ENCODE data around the gene CGB2. TPM values are rescaled to one million over a fixed set of nuclear protein-coding genes. Genes with fewer than 3 reads are reported as not detected.
"Not testable (repeated sequence)": the region's sequence is repeated elsewhere in the genome, so short reads cannot be mapped to it uniquely, and the experiment has no call there.

CGB2 gene
- not detected in 2 replicates for total RNA-seq (2014; rRNA removed; shearing (Covaris generic))

GRCh38 chr19:49031642-49032301, at the start of gene CGB2:
TSS of gene CGB2 (plus strand) at chr19:49031890. CDS start at chr19:49032096, 206 bp downstream.
- DNase-seq (ENCODE audit: low spot score), result not testable (repeated sequence)

- no peak for DNase-seq (ENCODE audit: low spot score)
Measured at GRCh38 chr19:48982280-48982679, 49.4 kb upstream of the CGB2 start.

GRCh38 chr19:48985711-48986110, 46.0 kb upstream of the CGB2 start:
- no peak for DNase-seq (ENCODE audit: low spot score)

DNA sequence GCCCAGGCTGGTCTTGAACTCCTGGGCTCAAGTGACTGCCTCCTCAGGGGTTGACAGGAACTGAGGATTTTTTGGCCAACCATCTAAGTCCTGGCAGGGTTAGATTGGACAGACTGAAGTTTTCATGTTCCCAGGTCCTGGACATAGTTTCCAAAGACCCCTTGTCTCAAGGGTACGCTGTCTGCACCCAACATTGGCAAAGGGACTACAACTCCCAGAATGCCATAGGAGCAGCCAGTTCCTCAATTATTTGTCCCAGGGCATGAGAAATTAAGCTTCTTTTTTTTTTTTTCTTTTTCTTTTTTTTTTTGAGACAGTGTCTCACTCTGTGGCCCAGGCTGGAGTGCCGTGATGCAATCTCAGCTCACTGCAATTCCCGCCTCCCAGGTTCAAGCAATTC, 45.5 kb upstream of the CGB2 start:
- no peak for DNase-seq (ENCODE audit: low spot score)

DNA sequence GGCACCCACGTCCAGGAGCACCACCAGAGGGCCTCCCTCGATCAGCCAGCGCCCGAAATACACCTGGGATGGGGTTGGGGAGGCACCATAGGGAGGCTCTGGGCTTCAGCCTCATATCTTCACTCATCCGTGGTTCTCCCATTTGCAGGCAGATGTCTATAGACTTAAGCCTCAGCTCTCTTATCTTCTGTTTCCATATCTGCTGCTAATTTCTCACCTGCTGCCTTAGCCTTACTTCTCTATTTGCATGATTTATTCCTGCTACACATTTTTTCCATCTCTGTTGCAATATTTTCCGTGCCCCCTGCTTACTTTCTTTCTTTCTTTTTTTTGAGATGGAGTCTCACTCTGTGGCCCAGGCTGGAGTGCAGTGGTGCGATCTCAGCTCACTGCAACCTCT, 44.4 kb upstream of the CGB2 start:
- DNase-seq (ENCODE audit: low spot score), result no peak

DNA sequence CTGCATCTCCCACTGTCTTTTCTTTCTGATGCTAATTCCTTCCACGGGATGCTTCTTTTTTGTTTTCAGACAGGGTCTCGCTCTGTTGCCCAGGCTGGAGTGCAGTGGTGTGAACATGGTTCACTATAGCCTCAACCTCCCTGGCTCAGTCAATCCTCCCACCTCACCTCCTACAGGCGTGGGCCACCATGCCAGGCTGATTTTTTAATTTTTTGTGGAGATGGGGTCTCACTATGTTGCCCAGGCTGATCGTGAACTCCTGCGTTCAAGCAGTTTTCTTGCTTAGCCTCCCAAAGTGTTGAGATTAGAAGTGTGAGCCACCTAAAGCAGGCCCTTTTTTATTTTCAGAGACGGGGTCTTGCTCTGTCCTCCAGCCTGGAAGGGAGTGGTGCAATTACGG, 43.4 kb upstream of the CGB2 start:
- no peak for DNase-seq (ENCODE audit: low spot score)

DNA sequence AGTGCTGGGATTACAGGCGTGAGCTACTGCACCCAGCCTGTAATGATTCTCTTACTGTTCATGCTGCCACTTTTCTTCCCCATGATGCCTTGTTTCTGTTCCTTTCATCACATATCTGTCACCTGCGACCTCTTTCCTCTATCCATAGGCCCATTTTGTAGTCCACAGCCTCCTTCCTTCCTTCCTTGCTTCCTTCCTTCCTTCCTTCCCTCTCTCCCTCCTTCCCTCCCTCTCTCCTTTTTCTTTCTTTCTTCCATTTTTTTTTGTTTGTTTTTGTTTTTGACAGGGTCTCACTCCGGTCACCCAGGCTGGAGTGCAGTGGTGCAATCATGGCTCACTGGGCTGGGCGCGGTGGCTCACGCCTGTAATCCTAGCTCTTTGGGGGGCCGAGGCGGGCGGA, 42.8 kb upstream of the CGB2 start:
- no peak for DNase-seq (ENCODE audit: low spot score)

DNA sequence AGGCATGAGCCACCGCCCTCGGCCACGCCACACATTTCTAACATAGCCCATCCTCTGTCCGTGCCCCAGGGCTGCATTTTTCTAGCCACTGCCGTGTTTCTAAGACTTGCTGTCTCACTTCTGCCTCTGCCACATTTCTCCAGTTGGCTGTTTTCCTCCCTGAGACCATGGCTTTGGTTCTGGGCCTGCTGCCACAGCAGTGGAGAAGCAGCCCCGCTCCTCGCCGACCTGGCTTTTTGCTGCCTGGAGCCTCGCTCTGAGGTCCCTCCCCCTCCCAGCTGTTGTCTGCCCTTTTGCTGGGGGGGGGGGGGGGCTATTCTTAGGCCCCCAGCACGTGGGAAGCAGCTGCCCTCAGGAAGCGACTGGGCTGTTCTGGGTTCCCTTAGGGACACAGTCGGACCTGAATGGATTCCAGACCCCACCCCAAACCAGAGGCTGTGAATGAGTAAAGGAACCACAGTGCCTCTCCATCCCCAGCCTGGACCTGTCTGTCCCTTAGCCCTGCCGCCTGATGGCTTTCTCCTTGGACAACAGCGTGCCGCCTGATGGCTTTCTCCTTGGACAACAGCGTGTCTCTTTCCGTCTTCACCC, 41.9 kb upstream of the CGB2 start:
- DNase-seq (ENCODE audit: low spot score), result no peak

GRCh38 chr19:48990400-48990799, 41.3 kb upstream of the CGB2 start:
- no peak for DNase-seq (ENCODE audit: low spot score)

DNA sequence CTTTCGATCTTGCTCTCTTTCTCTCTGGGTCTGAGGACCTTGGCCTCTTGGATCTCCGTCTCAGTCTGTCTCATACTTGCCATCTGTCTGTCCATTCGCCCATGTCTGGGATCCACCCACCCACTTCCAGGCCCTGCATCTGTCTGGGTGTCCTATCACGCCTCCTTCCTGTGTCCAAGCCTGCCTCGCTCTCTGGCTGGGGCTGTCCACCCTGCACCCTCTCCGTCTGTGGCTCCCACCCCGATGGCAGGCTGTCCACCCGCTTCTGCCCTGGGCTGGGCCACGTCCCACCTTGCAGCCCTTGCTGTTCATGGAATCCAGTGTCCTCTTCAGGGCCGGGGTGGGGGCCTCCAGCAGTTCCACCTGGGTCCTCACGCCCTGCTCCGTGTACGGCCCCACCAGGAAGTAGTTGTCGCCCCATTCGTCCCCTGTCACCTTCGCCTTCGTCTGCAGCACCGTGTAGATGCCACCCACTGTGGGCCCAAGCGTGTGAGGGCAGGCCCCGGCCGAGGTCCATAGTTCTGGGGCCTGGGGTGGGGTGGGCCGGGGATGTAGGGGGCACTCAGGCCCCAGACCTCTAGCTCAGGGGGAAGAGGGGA, 40.6 kb upstream of the CGB2 start:
- no peak for DNase-seq (ENCODE audit: low spot score)

DNA sequence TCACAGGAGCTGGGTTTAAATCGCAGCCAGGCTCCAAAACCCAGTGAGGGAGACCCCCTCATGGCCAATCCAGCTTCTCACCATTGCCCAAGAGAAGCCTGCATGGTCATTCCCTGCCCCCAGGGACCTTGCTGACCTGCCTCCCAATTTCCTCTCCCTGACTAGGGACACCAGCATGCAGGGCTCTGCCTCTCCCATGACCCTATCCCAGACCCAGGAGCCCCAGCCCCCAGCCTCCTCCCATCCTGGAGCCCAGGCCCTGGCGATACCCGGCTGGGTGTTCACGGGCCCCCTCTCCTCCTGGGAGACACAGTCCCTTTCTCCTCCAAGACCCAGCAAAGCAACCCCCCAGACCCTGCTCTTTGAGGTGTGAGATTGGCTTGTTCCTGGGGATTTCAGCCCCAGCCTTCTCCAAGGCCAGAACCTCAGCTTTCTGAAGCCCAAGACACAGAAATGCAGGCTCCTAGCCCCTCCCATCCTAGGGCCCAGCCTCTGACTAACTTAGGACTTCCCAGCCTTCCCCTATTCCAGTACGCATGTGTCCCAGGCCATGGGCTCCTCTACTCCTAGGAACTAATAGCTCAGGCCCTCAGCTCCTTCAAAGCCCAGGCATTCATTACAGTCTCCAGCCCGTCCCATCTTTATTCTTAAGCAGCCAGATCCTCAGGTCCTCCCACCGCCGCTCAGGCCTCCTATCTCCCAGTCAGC, 39.7 kb upstream of the CGB2 start:
- peak; percentile 74 for DNase-seq (ENCODE audit: low spot score)

GRCh38 chr19:48992581-48993174, 39.0 kb upstream of the CGB2 start:
- no peak for DNase-seq (ENCODE audit: low spot score)

DNA sequence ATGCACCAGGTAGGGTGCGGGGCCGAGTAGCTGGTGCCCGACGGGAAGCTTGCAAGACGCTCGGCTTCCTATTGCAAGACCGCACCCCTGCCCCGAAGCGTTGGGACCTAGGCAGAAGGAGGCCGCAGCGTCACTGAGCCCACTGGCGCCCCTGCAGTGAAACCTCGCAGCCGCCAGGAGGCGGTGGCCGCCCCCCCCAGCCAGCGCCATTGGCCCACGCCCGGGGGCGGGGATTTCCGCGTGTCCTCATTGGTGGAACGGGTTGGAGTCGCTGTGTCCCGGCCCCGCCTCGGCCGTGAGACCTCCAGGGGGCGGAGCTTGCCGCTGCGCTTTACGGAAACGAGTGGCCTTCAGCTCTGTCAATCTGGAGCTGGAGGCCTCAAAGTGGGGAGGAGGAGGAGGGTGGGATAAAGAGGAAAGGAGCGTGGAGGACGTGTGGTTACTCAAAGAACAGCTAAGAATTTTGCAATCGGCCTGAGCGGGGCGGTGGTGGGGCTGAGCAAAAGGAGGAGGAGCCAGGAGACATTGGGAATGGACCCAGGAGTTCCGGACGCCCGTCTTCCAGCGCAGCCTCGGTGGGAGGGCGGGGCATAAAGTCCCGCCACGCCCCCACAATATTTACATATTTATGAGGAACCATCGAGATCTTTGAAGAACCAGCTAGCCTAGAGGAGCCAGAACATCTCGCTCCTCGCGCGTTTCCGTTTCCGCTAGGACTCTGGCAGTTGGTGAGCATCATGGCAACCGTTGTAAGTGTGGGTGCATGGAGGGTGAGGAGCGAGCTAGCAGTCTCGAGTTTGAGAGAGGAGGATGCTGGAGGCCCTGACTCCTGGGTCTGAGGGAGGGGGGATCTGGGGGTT, 38.3 kb upstream of the CGB2 start, which contains the start of the genes GYS1 and RUVBL2:
Gene GYS1 (minus strand): TSS at position 135 of the 860 bp plus-strand sequence. CDS start 197 bp downstream, outside the sequence.
Gene RUVBL2 (plus strand): TSS at position 713 of the 860 bp plus-strand sequence. CDS start 25 bp downstream, at position 738.
- peak; percentile 100 for DNase-seq (ENCODE audit: low spot score)

- DNase-seq (ENCODE audit: low spot score), result no peak
Measured at GRCh38 chr19:48994035-48994386, 37.7 kb upstream of the CGB2 start.

DNA sequence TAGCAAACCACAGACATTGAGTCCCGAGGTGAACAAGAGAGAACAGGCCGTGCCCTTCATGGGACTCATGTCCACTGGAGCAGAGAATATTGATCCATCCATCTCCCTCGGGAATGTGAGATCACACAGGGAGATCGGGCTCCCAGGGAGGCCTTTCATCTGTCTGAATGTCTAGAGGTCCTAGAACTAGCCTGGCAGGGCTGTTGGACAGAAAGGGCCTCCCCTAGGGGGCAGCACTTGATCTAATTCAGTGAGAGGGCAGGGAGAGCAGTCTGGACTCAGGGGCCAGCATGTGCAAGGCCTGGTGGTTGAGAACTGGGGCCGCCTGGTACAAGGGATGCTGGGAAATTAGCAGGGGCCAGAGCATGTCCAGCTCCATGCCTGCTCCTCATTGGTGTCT, 33.7 kb upstream of the CGB2 start:
- DNase-seq (ENCODE audit: low spot score), result no peak

- DNase-seq (ENCODE audit: low spot score), result peak; percentile 61
Measured at GRCh38 chr19:48999481-49000325, 32.0 kb upstream of the CGB2 start.

- no peak for DNase-seq (ENCODE audit: low spot score)
Measured at GRCh38 chr19:49004133-49004532, 27.6 kb upstream of the CGB2 start.

GRCh38 chr19:49004964-49005614, 26.6 kb upstream of the CGB2 start:
- no peak for DNase-seq (ENCODE audit: low spot score)

DNA sequence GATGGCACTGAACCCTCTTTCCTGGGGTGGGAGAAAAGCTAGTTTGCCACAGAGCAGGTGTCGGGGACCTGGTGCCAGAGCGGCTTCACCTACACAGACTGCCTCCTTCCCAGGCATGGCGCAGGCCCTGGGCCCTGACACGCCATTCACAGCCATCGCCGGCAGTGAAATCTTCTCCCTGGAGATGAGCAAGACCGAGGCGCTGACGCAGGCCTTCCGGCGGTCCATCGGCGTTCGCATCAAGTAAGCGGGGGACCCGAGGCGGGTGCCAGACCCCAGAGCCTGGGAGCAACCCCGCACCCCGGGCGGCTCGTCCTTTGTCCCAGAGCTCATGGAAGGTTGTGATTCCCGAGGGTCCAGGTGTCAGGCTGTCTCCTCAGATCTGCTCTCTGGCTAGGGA, 24.8 kb upstream of the CGB2 start:
- no peak for DNase-seq (ENCODE audit: low spot score)

- no peak for DNase-seq (ENCODE audit: low spot score)
Measured at GRCh38 chr19:49009828-49010227, 21.9 kb upstream of the CGB2 start.
